ENCODE data around the gene INHBE. TPM values are rescaled to one million over a fixed set of nuclear protein-coding genes. Genes with fewer than 3 reads are reported as not detected.

Gene INHBE
- total RNA-seq, 1 donor from 2014 or later = 18.0 TPM

GRCh38 chr12:57464569-57464968 lies 9.5 kb downstream of the INHBE start:
- Mint-ChIP-seq H3K4me3 (ENCODE audit: unreplicated experiment) (peak overlapping the region; percentile 48), H3K9me3 (ENCODE audit: unreplicated experiment) (peaks cover 10% of the 10 kb centered on the region), H3K4me1 (ENCODE audit: low read depth, unreplicated experiment) (peaks cover 8% of the 10 kb centered on the region), H3K27ac (ENCODE audit: unreplicated experiment) (no peak overlapping the region), H3K27me3 (ENCODE audit: unreplicated experiment) (peaks cover 23% of the 10 kb centered on the region), H3K36me3 (ENCODE audit: unreplicated experiment) (peaks cover 5% of the 10 kb centered on the region)
- TF ChIP-seq, protein P1, sequence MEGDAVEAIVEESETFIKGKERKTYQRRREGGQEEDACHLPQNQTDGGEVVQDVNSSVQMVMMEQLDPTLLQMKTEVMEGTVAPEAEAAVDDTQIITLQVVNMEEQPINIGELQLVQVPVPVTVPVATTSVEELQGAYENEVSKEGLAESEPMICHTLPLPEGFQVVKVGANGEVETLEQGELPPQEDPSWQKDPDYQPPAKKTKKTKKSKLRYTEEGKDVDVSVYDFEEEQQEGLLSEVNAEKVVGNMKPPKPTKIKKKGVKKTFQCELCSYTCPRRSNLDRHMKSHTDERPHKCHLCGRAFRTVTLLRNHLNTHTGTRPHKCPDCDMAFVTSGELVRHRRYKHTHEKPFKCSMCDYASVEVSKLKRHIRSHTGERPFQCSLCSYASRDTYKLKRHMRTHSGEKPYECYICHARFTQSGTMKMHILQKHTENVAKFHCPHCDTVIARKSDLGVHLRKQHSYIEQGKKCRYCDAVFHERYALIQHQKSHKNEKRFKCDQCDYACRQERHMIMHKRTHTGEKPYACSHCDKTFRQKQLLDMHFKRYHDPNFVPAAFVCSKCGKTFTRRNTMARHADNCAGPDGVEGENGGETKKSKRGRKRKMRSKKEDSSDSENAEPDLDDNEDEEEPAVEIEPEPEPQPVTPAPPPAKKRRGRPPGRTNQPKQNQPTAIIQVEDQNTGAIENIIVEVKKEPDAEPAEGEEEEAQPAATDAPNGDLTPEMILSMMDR (IDR thresholded peaks at IDR 0.05; ENCODE audit: partially characterized antibody, unreplicated experiment) = no peak
- DNase-seq = no peak

DNA sequence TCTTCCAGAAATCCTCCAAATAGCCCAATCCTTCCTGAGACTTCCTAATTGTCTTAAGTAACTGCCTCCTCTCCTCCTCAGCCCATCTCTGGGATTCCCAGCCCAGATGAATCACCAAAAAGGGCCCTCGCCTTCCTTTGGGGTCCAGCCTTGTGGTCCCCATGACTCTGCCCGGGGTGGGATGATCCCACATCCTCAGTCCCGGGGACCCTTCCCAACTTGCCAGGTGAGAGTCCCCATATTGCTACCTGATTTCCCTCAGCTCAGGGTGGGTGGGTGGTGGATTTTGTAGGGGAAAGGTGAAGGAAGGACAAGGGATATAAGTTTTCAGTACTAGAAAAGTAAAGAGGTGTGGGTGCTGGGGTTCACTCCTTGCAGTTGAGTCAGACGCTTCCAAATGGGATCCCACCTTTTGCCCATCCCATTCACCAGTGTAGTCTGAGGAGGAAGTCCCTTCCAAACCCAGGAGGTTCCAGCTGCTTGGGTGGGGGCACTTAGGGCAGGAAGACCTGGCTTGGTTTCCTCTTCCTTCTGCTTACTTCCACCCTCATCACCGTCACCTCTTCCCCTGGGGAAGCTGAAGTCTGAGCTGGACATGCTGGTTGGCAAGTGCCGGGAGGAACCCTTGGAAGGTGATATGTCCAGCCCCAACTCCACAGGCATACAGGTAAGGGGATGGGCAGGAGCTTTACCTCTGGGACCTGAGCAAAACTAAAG lies 10.1 kb downstream of the INHBE start:
- TF ChIP-seq, protein P1 (IDR thresholded peaks at IDR 0.05; ENCODE audit: partially characterized antibody, unreplicated experiment) = no peak
- Mint-ChIP-seq H3K27ac (ENCODE audit: unreplicated experiment) (no peak overlapping the region), H3K4me1 (ENCODE audit: low read depth, unreplicated experiment) (peaks cover 8% of the 10 kb centered on the region), H3K9me3 (ENCODE audit: unreplicated experiment) (peaks cover 10% of the 10 kb centered on the region), H3K27me3 (ENCODE audit: unreplicated experiment) (peaks cover 23% of the 10 kb centered on the region), H3K36me3 (ENCODE audit: unreplicated experiment) (peaks cover 5% of the 10 kb centered on the region), H3K4me3 (ENCODE audit: unreplicated experiment) (no peak overlapping the region)
- DNase-seq = no peak

GRCh38 chr12:57465747-57466505 lies 10.8 kb downstream of the INHBE start:
- peaks cover 9% of the 10 kb centered on the region for H3K9me3 Mint-ChIP-seq (ENCODE audit: unreplicated experiment)
- peaks cover 4% of the 10 kb centered on the region for H3K4me1 Mint-ChIP-seq (ENCODE audit: low read depth, unreplicated experiment)
- no peak for DNase-seq
- H3K36me3 Mint-ChIP-seq (ENCODE audit: unreplicated experiment) = peaks cover 5% of the 10 kb centered on the region
- no peak overlapping the region for H3K27ac Mint-ChIP-seq (ENCODE audit: unreplicated experiment)
- no peak overlapping the region for H3K4me3 Mint-ChIP-seq (ENCODE audit: unreplicated experiment)
- TF ChIP-seq, protein P1 (IDR thresholded peaks at IDR 0.05; ENCODE audit: partially characterized antibody, unreplicated experiment) = no peak
- peaks cover 19% of the 10 kb centered on the region for H3K27me3 Mint-ChIP-seq (ENCODE audit: unreplicated experiment)

- Mint-ChIP-seq H3K27me3 (ENCODE audit: unreplicated experiment) (peaks cover 17% of the 10 kb centered on the region), H3K9me3 (ENCODE audit: unreplicated experiment) (peaks cover 8% of the 10 kb centered on the region), H3K4me1 (ENCODE audit: low read depth, unreplicated experiment) (peaks cover 4% of the 10 kb centered on the region), H3K36me3 (ENCODE audit: unreplicated experiment) (peaks cover 5% of the 10 kb centered on the region), H3K27ac (ENCODE audit: unreplicated experiment) (peak overlapping the region; percentile 29), H3K4me3 (ENCODE audit: unreplicated experiment) (peak overlapping the region; percentile 0)
- DNase-seq = no peak
- TF ChIP-seq, protein P1 (IDR thresholded peaks at IDR 0.05; ENCODE audit: partially characterized antibody, unreplicated experiment) = no peak
These were observed 12.2 kb downstream of the INHBE start for GRCh38 chr12:57467212-57467874.
